PFSK-1 (cell line): ENCODE measurements around the gene DESI2.

Source experiments
- FOXP2 ChIP-seq: optimal IDR thresholded peaks from 2 replicates; pipeline ENCODE3; 2011; ENCODE audit warnings: borderline replicate concordance, control low read depth, inconsistent platforms; ENCODE audit not compliant: insufficient read depth; ENCODE audit errors: extremely low read length, extremely low read depth
- POLR2AphosphoS5 ChIP-seq: IDR thresholded peaks from 2 replicates; pipeline ENCODE4 v1.6.1; 2012; ENCODE audit warnings: low read depth, mild to moderate bottlenecking, control low read depth, low read length, moderate library complexity
- SIN3A ChIP-seq: IDR thresholded peaks from 2 replicates; pipeline ENCODE4 v1.6.1; 2012; ENCODE audit warnings: mild to moderate bottlenecking, low read length, moderate library complexity, borderline replicate concordance; ENCODE audit not compliant: insufficient read depth
- TAF1 ChIP-seq: IDR thresholded peaks from 2 replicates; pipeline ENCODE4 v1.6.1; 2012; ENCODE audit warnings: low read length, control low read depth, borderline replicate concordance; ENCODE audit not compliant: insufficient read depth
- TF ChIP-seq, protein P1 (sequence below), 2 experiments: IDR thresholded peaks; 2 replicates each; pipeline versions ENCODE4 v1.6.1 to v1.8.0; 2011 to 2012; ENCODE audit warnings: low read depth in 2 of 2, low read length in 2 of 2, control low read depth in 1 of 2, inconsistent platforms in 1 of 2, mild to moderate bottlenecking in 1 of 2, moderate library complexity in 1 of 2; ENCODE audit not compliant: insufficient read depth in 1 of 2

Gene DESI2

DNA sequence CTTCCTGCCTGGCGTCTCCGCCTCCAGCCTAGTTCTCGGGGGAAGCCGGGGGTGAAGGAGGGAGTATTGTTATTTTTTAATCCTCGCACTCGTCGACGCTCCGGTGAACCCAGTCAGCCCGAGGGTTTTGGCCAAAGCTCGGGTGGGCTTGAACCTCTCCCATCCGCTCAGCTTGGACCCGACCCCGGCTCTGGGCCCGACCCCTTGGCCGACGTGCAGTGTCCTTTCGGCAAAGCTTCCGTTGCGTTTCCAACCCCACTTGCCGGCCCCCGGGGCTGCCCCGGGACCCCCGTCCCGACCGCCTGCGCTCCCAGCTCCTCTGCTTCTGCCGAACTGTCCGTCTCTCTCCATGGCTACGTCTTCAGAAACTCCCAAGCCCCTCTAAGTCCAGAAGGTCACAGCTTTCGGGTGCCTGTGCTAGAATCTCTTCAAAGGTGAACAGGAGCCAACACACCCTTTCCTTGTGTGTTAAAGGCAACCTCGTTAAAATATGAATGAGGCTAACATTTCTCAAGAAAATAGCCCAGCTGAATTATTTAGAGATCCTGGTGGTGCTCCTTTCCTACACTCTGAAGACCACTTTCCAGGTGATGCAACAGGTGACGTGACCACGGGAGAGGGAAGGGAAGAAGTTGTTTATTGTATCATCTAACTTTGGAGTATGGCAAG is 647 bp downstream of the DESI2 start:
- TF ChIP-seq TAF1 (no peak), POLR2AphosphoS5 (no peak), SIN3A (no peak), FOXP2 (no peak)
- TF ChIP-seq, protein P1, sequence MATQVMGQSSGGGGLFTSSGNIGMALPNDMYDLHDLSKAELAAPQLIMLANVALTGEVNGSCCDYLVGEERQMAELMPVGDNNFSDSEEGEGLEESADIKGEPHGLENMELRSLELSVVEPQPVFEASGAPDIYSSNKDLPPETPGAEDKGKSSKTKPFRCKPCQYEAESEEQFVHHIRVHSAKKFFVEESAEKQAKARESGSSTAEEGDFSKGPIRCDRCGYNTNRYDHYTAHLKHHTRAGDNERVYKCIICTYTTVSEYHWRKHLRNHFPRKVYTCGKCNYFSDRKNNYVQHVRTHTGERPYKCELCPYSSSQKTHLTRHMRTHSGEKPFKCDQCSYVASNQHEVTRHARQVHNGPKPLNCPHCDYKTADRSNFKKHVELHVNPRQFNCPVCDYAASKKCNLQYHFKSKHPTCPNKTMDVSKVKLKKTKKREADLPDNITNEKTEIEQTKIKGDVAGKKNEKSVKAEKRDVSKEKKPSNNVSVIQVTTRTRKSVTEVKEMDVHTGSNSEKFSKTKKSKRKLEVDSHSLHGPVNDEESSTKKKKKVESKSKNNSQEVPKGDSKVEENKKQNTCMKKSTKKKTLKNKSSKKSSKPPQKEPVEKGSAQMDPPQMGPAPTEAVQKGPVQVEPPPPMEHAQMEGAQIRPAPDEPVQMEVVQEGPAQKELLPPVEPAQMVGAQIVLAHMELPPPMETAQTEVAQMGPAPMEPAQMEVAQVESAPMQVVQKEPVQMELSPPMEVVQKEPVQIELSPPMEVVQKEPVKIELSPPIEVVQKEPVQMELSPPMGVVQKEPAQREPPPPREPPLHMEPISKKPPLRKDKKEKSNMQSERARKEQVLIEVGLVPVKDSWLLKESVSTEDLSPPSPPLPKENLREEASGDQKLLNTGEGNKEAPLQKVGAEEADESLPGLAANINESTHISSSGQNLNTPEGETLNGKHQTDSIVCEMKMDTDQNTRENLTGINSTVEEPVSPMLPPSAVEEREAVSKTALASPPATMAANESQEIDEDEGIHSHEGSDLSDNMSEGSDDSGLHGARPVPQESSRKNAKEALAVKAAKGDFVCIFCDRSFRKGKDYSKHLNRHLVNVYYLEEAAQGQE (IDR thresholded peaks at IDR 0.05; ENCODE audit: insufficient read depth in 1 of 2, low read depth in 2 of 2, low read length in 2 of 2): no peak

DNA sequence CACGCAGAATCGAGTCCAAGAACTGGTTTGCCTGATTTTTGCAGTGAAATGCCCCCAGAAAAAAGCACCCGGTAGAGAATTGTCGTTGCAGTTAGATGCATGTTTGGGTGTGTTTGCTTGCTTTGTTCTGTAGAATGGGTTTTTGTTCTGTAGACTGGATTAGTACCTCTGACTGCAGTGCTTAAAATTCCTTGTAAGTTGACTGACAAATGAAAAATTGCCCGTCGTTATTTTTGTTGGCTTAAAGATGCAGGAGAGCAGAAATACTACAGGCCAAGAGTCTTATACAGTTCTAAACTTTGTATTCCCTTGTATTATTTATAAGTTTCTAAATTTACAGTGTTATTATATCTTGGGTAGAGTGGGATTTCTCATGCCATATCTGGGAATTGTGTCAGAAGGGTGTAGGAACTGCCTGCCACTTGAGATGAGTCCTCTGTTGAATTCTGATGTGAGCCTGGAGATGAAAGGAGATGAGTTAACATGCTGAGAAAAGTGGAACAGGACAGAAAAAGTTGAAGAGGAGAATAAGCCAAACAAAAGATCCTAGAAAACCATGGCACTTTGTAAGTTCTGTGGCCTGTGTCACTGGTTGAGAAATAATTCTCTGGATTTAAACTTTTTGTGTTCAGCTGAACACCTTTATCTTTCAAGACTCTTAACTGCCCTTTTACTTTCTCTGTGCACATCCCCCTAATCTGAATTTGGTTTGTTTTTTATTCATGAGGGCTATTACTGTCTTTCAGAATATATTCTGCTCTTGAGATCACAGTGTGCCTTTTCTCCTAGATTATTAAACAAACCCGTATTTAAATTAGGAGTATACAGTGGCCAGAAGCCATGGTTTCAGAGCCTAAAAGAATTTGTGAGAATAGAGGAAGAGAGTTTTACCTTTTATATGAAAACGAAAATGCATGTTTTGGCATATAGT is 1.4 kb downstream of the DESI2 start:
- TF ChIP-seq, protein P1 (IDR thresholded peaks at IDR 0.05; ENCODE audit: insufficient read depth in 1 of 2, low read depth in 2 of 2, low read length in 2 of 2): no peak
- TF ChIP-seq POLR2AphosphoS5: no peak

DNA sequence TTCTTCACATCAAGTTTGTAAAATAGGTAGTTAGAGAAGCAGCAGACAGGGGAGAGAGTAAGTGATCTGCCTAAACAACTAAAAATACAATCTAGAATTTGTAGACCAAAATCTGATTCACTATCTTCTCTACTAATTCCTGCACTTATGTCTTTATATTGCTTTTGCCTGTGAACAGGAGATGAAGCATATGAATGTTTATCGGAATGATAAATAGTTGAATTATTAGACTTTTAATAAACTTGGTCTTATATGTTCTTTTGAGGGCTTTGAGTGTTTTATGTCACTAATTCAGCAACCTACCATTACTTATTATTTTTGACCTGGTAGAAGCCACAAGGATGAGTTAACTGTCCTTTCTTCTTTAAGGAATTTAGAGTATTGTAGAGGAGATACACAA is 2.3 kb downstream of the DESI2 start:
- no peak for TF ChIP-seq FOXP2
- TF ChIP-seq SIN3A: no peak
- TF ChIP-seq, protein P1 (IDR thresholded peaks at IDR 0.05; ENCODE audit: insufficient read depth in 1 of 2, low read depth in 2 of 2, low read length in 2 of 2): no peak
- TF ChIP-seq TAF1: no peak
- no peak for TF ChIP-seq POLR2AphosphoS5

DNA sequence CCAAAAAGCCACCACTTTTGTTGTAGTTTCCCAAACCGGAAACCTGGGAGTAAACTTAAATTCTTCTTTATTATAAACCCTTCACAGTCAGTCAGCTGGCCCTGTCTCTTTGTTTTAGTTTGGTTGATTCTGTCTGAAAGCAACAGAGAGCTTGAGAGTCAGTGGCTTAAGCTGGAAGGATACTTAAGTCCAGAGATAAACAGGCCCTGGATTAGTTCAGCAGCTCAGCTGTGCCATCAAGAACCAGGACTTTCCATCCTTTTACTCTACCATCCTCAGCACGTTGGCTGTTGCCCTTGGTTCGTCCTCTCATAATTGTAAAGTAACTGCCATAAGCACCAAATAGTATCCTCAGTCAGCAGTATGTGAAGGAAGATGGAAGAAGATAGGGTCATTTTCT is 4.5 kb downstream of the DESI2 start:
- TF ChIP-seq, protein P1 (IDR thresholded peaks at IDR 0.05; ENCODE audit: insufficient read depth in 1 of 2, low read depth in 2 of 2, low read length in 2 of 2): no peak
- TF ChIP-seq SIN3A: no peak
- TF ChIP-seq FOXP2: no peak
- no peak for TF ChIP-seq POLR2AphosphoS5
- no peak for TF ChIP-seq TAF1
